Ectodermal cell (in vitro differentiated cells): ENCODE measurements around the gene MRPS34.
"Not testable (repeated sequence)": the region's sequence is repeated elsewhere in the genome, so short reads cannot be mapped to it uniquely, and the experiment has no call there.

ENCODE experiments used
- H3K27ac ChIP-seq: 2 replicates; pipeline ENCODE4 v1.7.0; 2013; ENCODE audit warnings: mild to moderate bottlenecking, low read depth, low read length; ENCODE audit not compliant: insufficient read depth, poor library complexity, severe bottlenecking
- H3K27me3 ChIP-seq: 2 replicates; pipeline ENCODE4 v1.7.0; 2013; ENCODE audit warnings: mild to moderate bottlenecking, low read length; ENCODE audit not compliant: insufficient read depth, control insufficient read depth, poor library complexity, severe bottlenecking
- H3K36me3 ChIP-seq: one replicate; pipeline ENCODE4 v1.7.0; 2013; ENCODE audit warnings: low read length; ENCODE audit not compliant: control insufficient read depth, insufficient read depth
- H3K4me1 ChIP-seq: one replicate; pipeline ENCODE4 v1.7.0; 2013; ENCODE audit warnings: low read length; ENCODE audit not compliant: control insufficient read depth, insufficient read depth
- H3K4me3 ChIP-seq: 2 replicates; pipeline ENCODE4 v1.7.0; 2013; ENCODE audit warnings: low read depth, low read length, control low read depth; ENCODE audit not compliant: insufficient read depth
- H3K9me3 ChIP-seq: 2 replicates; pipeline ENCODE4 v1.7.0; 2013; ENCODE audit warnings: mild to moderate bottlenecking, low read length, moderate library complexity; ENCODE audit not compliant: control insufficient read depth
- WGBS, 2 experiments: methylation state at CpG; one replicate each; pipeline ENCODE4 v1.1.7; 2013; ENCODE audit warnings: missing lambda C conversion rate in 2 of 2; 5-methylcytosine and 5-hydroxymethylcytosine counted together

MRPS34 gene

GRCh38 chr16:1740781-1741490, 32.0 kb downstream of the MRPS34 start:
- Histone ChIP-seq H3K36me3 (no peaks in the 10 kb centered on the region), H3K9me3 (no peaks in the 10 kb centered on the region), H3K4me1 (no peaks in the 10 kb centered on the region), H3K4me3 (no peak overlapping the region), H3K27me3 (no peaks in the 10 kb centered on the region), H3K27ac (no peak overlapping the region)
- 95% methylated on average over 30 of the region's 30 CpGs for WGBS, 2 experiments

- H3K4me3 ChIP-seq = no peak overlapping the region
- H3K27me3 ChIP-seq = no peaks in the 10 kb centered on the region
These were observed 32.7 kb downstream of the MRPS34 start for GRCh38 chr16:1740234-1740633.

GRCh38 chr16:1734816-1735215, 38.1 kb downstream of the MRPS34 start:
- H3K27me3 ChIP-seq = no peaks in the 10 kb centered on the region
- peaks cover 15% of the 10 kb centered on the region for H3K36me3 ChIP-seq
- H3K9me3 ChIP-seq = no peaks in the 10 kb centered on the region
- no peak overlapping the region for H3K27ac ChIP-seq
- WGBS, 2 experiments = 96% methylated on average over 22 of the region's 22 CpGs
- H3K4me3 ChIP-seq = no peak overlapping the region
- H3K4me1 ChIP-seq = no peaks in the 10 kb centered on the region

More at GRCh38 chr16:1740234-1740633, 32.7 kb downstream of the MRPS34 start:
- 96% methylated on average over 33 of the region's 33 CpGs for WGBS, 2 experiments
- H3K36me3 ChIP-seq = no peaks in the 10 kb centered on the region
- H3K27ac ChIP-seq = no peak overlapping the region
- no peaks in the 10 kb centered on the region for H3K4me1 ChIP-seq
- H3K9me3 ChIP-seq = no peaks in the 10 kb centered on the region

GRCh38 chr16:1734123-1734522, 38.8 kb downstream of the MRPS34 start:
- H3K27me3 ChIP-seq = no peaks in the 10 kb centered on the region
- H3K4me1 ChIP-seq = no peaks in the 10 kb centered on the region
- H3K4me3 ChIP-seq = no peak overlapping the region
- WGBS, 2 experiments = 95 to 97% methylated on average over 22 of the region's 22 CpGs
- H3K27ac ChIP-seq = no peak overlapping the region
- H3K9me3 ChIP-seq = no peaks in the 10 kb centered on the region
- H3K36me3 ChIP-seq = peaks cover 19% of the 10 kb centered on the region

GRCh38 chr16:1732551-1732987, 40.4 kb downstream of the MRPS34 start:
- H3K36me3 ChIP-seq = peaks cover 20% of the 10 kb centered on the region
- 95 to 96% methylated on average over 21 of the region's 21 CpGs for WGBS, 2 experiments
- not testable (repeated sequence) for H3K27ac ChIP-seq, H3K27me3 ChIP-seq, H3K4me1 ChIP-seq, H3K9me3 ChIP-seq, H3K4me3 ChIP-seq

- WGBS, 2 experiments = 95 to 97% methylated on average over 14 of the region's 14 CpGs
- no peaks in the 10 kb centered on the region for H3K9me3 ChIP-seq
- H3K4me1 ChIP-seq = no peaks in the 10 kb centered on the region
- H3K36me3 ChIP-seq = peaks cover 20% of the 10 kb centered on the region
- no peak overlapping the region for H3K4me3 ChIP-seq
- H3K27ac ChIP-seq = no peak overlapping the region
- no peaks in the 10 kb centered on the region for H3K27me3 ChIP-seq
These were observed 40.9 kb downstream of the MRPS34 start for GRCh38 chr16:1732071-1732470.

- H3K36me3 ChIP-seq = peaks cover 20% of the 10 kb centered on the region
- no peak overlapping the region for H3K4me3 ChIP-seq
- no peak overlapping the region for H3K27ac ChIP-seq
- H3K4me1 ChIP-seq = no peaks in the 10 kb centered on the region
- H3K9me3 ChIP-seq = no peaks in the 10 kb centered on the region
- WGBS, 2 experiments = 83 to 84% methylated on average over 7 of the region's 7 CpGs
- no peaks in the 10 kb centered on the region for H3K27me3 ChIP-seq
These were observed 41.3 kb downstream of the MRPS34 start for GRCh38 chr16:1731603-1732002.

GRCh38 chr16:1731073-1731472, 41.9 kb downstream of the MRPS34 start:
- Histone ChIP-seq H3K9me3 (no peaks in the 10 kb centered on the region), H3K27me3 (no peaks in the 10 kb centered on the region), H3K36me3 (peaks cover 20% of the 10 kb centered on the region), H3K4me1 (no peaks in the 10 kb centered on the region), H3K27ac (no peak overlapping the region), H3K4me3 (no peak overlapping the region)
- WGBS, 2 experiments = 93 to 94% methylated on average over 6 to 7 of the region's 7 CpGs

- Histone ChIP-seq H3K27ac (no peak overlapping the region), H3K27me3 (no peaks in the 10 kb centered on the region), H3K4me3 (no peak overlapping the region), H3K9me3 (no peaks in the 10 kb centered on the region), H3K36me3 (peaks cover 12% of the 10 kb centered on the region), H3K4me1 (no peaks in the 10 kb centered on the region)
- WGBS, 2 experiments = 96% methylated on average over 35 of the region's 35 CpGs
These were observed 43.5 kb downstream of the MRPS34 start for GRCh38 chr16:1729445-1729844.

GRCh38 chr16:1729026-1729425, 43.9 kb downstream of the MRPS34 start:
- Histone ChIP-seq H3K27ac (no peak overlapping the region), H3K36me3 (peaks cover 8% of the 10 kb centered on the region), H3K4me1 (no peaks in the 10 kb centered on the region), H3K27me3 (no peaks in the 10 kb centered on the region), H3K9me3 (no peaks in the 10 kb centered on the region), H3K4me3 (no peak overlapping the region)
- WGBS, 2 experiments = 96 to 97% methylated on average over 18 of the region's 18 CpGs
